Astrocyte of the hippocampus (primary cell): ENCODE results near the gene TMC8.

Experiments
- DNase-seq: peaks from one replicate; pipeline ENCODE4 v3.0.0; 2011; ENCODE audit warnings: low read depth, low spot score

Gene TMC8

GRCh38 chr17:78124081-78124835, 6.3 kb upstream of the TMC8 start:
- no peak for DNase-seq

GRCh38 chr17:78124836-78125137, 5.8 kb upstream of the TMC8 start:
- no peak for DNase-seq

GRCh38 chr17:78125138-78125913, 5.2 kb upstream of the TMC8 start:
- no peak for DNase-seq

GRCh38 chr17:78125976-78126894, 4.3 kb upstream of the TMC8 start:
- DNase-seq: no peak

DNA sequence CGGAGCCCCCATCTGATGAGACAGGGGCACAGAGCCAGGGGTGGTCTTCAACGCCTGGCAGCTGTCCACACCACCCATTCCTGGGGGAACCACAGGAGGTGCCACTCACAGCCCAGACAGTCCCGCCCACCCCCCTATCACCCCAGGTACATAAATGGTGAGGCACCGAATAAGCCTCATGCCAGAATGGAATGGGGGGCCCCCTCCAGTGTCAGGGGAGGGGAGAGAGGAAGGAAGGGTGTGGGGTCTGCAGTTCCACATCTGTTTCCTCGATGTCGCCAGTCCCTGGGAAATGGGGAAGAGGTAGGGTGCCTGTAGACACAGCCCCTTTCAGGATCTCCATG, 3.7 kb upstream of the TMC8 start:
- no peak for DNase-seq

- DNase-seq: no peak
Measured at GRCh38 chr17:78127239-78127887, 3.2 kb upstream of the TMC8 start.

DNA sequence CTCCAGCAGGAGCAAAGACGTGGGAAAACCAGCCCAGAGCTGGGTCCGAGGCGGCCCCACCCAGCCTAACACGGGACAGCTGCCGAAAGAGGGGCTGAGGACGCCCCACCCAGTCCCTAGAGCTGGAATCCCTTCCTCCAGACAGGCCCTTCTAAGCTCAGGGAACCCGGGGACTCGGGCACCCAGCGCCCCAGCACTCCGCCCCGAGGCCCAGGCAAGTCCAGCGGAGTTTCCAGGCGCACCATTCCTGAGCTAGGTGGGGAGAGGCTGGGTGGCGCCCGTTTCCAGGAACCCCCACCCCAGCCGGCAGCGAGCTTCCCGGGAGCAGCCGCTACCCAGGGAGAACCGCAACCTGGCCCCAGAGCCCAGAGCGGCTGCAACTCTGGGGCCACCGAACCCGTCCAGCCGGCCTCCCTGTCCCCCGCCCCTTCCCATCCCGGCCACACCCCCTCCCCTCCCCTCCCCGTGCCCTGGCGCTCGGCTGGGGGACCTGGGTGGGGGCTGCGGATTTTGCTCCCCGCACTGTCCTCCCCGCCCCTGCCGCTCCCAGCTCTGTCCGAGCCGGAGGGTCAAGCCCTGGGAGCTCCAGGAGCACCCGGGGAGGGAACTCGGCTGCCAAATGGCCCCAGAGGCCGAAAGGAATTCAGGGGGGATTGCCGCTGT, 2.6 kb upstream of the TMC8 start:
- DNase-seq: no peak

DNA sequence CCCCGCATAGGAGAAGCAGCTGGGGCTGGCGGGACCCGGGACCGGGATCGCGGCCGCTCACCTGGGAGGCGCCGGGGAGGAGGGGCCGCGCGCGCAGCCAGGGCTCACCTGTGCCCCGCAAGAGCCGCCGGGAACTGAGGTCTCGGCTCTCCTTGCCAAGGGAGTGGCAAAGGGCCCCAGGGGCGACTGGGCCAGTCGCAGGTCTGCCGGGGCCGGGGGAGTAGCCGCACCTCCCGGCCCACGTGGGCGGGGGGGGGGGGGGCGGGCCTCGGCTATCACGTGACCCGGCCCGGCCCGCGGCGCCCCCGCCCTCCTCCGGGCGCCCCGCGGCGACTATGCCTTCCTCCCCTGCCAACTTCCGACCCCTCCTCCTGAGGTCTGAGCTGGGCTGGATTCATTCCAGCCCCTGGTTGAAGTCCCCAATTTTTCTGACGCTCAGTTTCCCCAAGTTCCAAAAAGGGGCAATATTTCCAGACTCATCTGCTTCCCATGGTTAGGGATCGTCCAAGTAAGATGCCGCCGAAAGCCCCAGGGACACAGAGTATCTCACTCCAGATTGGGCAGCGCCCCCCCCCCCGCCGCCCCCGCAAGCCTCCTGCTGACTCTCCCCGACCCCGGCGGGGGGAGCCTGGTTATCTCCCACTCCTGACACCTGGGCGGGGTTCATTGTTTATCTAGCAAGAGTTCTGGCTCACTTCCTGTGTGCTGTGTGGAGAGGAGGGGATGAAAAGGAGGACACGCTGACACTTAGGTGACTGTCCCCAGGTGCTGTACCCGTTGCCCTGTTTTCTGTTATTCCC, 1.8 kb upstream of the TMC8 start, which contains the start of gene TMC6:
TMC6 (minus strand) TSS at position 205 of the 800 bp plus-strand sequence. CDS start 1,923 bp downstream, outside the sequence.
- peak; percentile 42 for DNase-seq

DNA sequence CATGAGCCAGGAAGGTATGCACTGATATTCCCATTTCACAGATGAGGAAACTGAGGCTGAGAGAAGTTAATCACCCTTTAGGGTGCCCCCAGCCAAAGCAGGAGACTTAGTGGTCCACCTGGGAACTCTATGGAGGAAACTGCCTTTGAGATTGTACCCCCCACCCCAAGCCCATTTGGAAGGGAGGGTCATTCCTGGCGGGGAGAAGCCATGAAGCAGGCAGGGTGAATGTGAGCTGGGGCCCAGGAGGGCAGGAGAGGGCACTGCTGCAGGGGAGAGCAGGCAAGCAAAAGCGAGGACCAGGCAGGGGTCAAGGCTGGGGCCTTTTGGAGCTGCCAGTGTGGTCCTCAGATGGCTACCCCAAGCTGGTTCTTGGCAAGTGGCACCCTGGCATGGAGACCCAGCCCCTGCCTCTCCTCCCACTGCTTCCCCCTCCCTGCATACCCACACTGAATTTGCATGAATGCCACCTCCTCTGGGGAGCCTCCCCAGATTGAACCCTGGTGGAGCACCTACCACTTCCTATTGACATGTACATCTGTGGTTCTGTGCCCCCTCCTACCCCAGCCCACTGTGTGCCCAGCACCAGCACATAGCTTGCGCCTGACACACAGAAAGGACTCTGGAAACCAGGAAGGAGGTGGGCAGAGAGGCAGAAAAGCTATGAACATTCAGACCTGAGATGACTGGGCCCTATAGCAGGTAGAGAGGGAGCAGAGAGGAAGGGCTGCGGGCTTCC, 1.1 kb upstream of the TMC8 start:
- no peak for DNase-seq

- DNase-seq: no peak
Measured at GRCh38 chr17:78130090-78130436, 508 bp upstream of the TMC8 start.

- DNase-seq: no peak
Measured at GRCh38 chr17:78131172-78132083, 857 bp downstream of the TMC8 start.

GRCh38 chr17:78132084-78132676, 1.6 kb downstream of the TMC8 start:
- no peak for DNase-seq

GRCh38 chr17:78132767-78133178, 2.2 kb downstream of the TMC8 start:
- no peak for DNase-seq

DNA sequence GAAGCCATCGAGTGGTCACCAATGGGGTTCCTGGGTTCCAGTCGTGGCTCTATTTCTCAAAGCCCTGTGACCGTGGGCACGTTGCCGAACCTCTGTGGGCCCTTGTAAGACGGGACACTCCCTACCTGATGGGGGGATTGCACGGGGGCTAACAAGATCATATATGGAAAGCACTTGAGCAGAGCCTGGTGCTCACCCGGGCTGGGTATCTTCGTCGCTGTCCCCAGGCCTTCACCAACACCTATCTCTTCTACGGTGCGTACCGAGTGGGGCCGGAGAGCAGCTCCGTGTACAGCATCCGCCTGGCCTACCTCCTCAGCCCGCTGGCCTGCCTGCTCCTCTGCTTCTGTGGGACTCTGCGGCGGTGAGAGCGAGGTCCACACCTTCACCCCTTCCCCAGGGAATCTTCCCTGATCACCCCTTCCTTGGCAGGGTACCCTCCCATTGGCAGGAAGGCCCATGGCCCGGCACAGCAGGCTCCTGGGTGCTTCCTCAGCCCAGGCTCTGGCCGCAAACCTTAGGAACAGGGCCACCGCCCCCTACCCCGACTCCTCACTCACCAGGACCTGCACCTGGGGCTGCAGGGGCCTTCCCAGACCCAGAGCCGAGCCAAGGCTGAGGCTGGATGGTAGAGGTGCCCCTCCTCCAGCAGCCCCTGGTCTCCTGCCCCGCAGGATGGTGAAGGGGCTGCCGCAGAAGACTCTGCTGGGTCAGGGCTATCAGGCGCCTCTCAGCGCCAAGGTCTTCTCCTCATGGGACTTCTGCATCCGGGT, 2.8 kb downstream of the TMC8 start:
- DNase-seq: no peak

DNA sequence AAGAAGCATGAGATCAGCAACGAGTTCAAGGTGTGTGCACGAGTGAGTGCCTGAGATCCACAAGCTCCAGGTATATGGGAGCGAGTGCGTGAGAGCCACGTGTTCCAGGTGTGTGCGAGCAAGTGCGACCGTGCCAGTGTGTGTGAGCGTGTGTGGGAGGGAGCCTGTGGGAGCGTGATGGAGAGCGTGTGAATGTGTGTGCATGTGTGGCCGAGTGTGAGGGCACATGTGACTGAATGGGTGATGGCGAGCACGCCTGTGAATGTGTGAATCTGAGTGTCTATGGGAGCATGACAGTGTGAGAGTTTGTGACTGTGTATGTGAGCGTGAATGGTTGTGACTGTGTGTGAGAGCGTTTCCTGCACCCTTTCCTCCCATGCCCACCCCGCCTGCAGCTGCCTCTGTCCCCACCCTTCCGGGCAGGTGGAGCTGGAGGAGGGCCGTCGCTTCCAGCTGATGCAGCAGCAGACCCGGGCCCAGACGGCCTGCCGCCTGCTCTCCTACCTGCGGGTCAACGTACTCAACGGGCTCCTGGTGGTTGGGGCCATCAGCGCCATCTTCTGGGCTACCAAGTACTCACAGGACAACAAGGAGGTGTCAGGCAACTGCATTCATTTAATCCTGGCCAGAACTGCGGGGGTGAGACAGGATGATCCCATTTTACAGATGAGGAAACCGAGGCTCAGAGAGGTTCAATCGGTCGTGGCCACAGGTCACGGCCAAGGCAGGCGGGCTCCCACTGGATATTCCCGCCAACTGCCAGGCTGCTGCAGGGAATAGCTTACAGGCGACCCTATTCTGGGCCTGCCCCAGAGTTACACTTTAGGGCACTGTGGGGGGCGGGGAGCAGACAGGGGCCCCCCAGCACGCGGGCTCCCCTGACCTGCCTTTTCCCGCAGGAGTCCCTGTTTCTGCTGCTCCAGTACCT, 3.7 kb downstream of the TMC8 start:
- DNase-seq: peak; percentile 48

DNA sequence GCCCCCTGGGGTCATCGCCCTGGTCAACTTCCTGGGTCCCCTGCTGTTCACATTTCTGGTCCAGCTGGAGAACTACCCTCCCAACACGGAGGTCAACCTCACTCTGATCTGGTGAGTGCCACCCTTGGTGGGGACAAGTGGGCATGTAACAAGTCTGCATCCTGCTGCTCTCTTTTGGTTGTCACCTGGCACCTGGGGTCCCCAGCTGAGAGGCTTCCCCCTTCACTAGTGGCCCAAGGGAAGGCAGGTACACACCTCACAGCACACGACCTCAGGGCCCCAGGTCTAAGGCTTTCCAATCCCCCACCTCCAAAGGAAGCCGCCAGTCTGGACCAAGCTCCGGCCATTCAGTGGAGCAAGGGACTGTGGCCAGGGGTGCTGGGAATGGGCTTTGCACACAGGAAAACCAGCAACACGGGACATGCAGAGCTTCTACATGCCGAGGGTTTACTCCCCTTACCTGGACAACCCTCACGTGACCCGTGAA, 4.4 kb downstream of the TMC8 start:
- no peak for DNase-seq
